SK-N-SH (cell line): ENCODE data around the gene CREBL2. TPM values are rescaled to one million over a fixed set of nuclear protein-coding genes. Genes with fewer than 3 reads are reported as not detected.
A peak's percentile ranks its signal among the peaks of the same experiment; 100 is the strongest.

ENCODE experiments used
- CTCF ChIA-PET: fragments of 300-600, 350-600 bp; formaldehyde crosslinking; extraction: SDS; loops from one replicate; lab custom pipeline; 2021; lab: Yijun Ruan, JAX
- POLR2A ChIA-PET: fragments of 350-600 bp; sonication (Branson Sonifier 250); formaldehyde crosslinking; extraction: SDS; loops from one replicate; lab custom pipeline; 2020; ENCODE audit warnings: antibody characterized with exemption, inconsistent platforms; lab: Yijun Ruan, JAX
- DNase-seq: peaks from one replicate; pipeline ENCODE4 v3.0.0; 2012
- H2AFZ ChIP-seq: fragments of 200-600 bp; sonication (generic); 2 replicates; pipeline ENCODE4 v1.8.1; 2016; ENCODE audit warnings: antibody characterized with exemption, mild to moderate bottlenecking, low read depth
- H3F3A ChIP-seq: fragments of 200-600 bp; sonication (generic); replicated peaks from 2 replicates; pipeline ENCODE3; 2016; ENCODE audit warnings: antibody characterized with exemption, mild to moderate bottlenecking; ENCODE audit not compliant: insufficient read depth
- H3K27ac ChIP-seq, 2 experiments: fragments of 200-500 bp in 1 of 2; fragments of 200-600 bp in 1 of 2; sonication (Bioruptor generic) in 1 of 2; sonication (generic), shearing (Covaris generic) in 1 of 2; 2 replicates each; pipeline versions ENCODE4 v1.5.1 to v1.6.1; 2014 to 2016; ENCODE audit warnings: low read depth in 2 of 2, inconsistent platforms in 1 of 2, low read length in 1 of 2, mild to moderate bottlenecking in 1 of 2, mixed read lengths in 1 of 2
- H3K27me3 ChIP-seq: fragments of 200-600 bp; sonication (generic), shearing (Covaris generic); 2 replicates; pipeline ENCODE4 v1.6.1; 2016; ENCODE audit warnings: mixed run types; ENCODE audit not compliant: insufficient read depth
- H3K36me3 ChIP-seq, 2 experiments: fragments of 200-500 bp in 1 of 2; fragments of 200-600 bp in 1 of 2; sonication (Bioruptor generic) in 1 of 2; sonication (generic) in 1 of 2; replicated peaks in 1 of 2; 2 replicates each; pipeline versions ENCODE3 to v1.5.1; 2014 to 2016; ENCODE audit warnings: low read length in 1 of 2, mild to moderate bottlenecking in 1 of 2; ENCODE audit not compliant: insufficient read depth in 2 of 2, control insufficient read depth in 1 of 2
- H3K4me1 ChIP-seq, 2 experiments: fragments of 200-500 bp in 1 of 2; fragments of 200-600 bp in 1 of 2; sonication (Bioruptor generic) in 1 of 2; sonication (generic), shearing (Covaris generic) in 1 of 2; 2 replicates each; pipeline versions ENCODE4 v1.5.1 to v1.6.1; 2014 to 2016; ENCODE audit warnings: low read depth in 1 of 2, low read length in 1 of 2, mixed run types in 1 of 2; ENCODE audit not compliant: insufficient read depth in 2 of 2, control insufficient read depth in 1 of 2
- H3K4me2 ChIP-seq: fragments of 200-600 bp; sonication (generic), shearing (Covaris generic); 2 replicates; pipeline ENCODE4 v1.6.1; 2017; ENCODE audit warnings: mixed run types
- H3K4me3 ChIP-seq, 2 experiments: fragments of 200-500 bp in 1 of 2; fragments of 200-600 bp in 1 of 2; sonication (Bioruptor generic) in 1 of 2; sonication (generic), shearing (Covaris generic) in 1 of 2; 2 replicates each; pipeline versions ENCODE4 v1.5.1 to v1.8.1; 2014 to 2016; ENCODE audit warnings: low read depth in 2 of 2, inconsistent platforms in 1 of 2, low read length in 1 of 2, mild to moderate bottlenecking in 1 of 2, mixed read lengths in 1 of 2, moderate library complexity in 1 of 2
- H3K79me2 ChIP-seq: fragments of 200-600 bp; sonication (generic); 2 replicates; pipeline ENCODE4 v1.8.1; 2017; ENCODE audit warnings: mild to moderate bottlenecking; ENCODE audit not compliant: insufficient read depth
- H3K9ac ChIP-seq: fragments of 200-600 bp; sonication (generic); 2 replicates; pipeline ENCODE4 v1.6.1; 2017; ENCODE audit warnings: mixed run types
- H3K9me2 ChIP-seq: fragments of 200-600 bp; sonication (generic); 2 replicates; pipeline ENCODE4 v1.6.1; 2017; ENCODE audit warnings: mixed run types
- H3K9me3 ChIP-seq: fragments of 200-600 bp; sonication (generic); 2 replicates; pipeline ENCODE4 v1.6.1; 2017; ENCODE audit warnings: mixed run types, mild to moderate bottlenecking, moderate library complexity
- H4K20me1 ChIP-seq: fragments of 200-600 bp; sonication (generic); 2 replicates; pipeline ENCODE4 v1.6.1; 2017; ENCODE audit warnings: mild to moderate bottlenecking, mixed run types; ENCODE audit not compliant: insufficient read depth
- CTCF ChIP-seq: fragments of 200-600 bp; sonication (generic); IDR thresholded peaks from 2 replicates; pipeline ENCODE4 v1.6.1; 2017; ENCODE audit warnings: antibody characterized with exemption, mild to moderate bottlenecking, moderate library complexity
- EZH2phosphoT487 ChIP-seq: fragments of 200-600 bp; sonication (generic); IDR thresholded peaks from 2 replicates; pipeline ENCODE4 v1.6.1; 2017; ENCODE audit warnings: low read depth, mixed run types, mild to moderate bottlenecking, antibody characterized with exemption, moderate library complexity, borderline replicate concordance
- FOXJ3 ChIP-seq: sonication (generic); formaldehyde crosslinking; IDR thresholded peaks from 2 replicates; pipeline ENCODE4 v1.5.1; 2020; ENCODE audit warnings: mild to moderate bottlenecking, missing genetic modification reagents
- NFIC ChIP-seq: IDR thresholded peaks from 2 replicates; pipeline ENCODE4 v1.4.0; 2012; ENCODE audit warnings: borderline replicate concordance
- POLR2AphosphoS5 ChIP-seq: IDR thresholded peaks from 2 replicates; pipeline ENCODE4 v1.6.1; 2012; ENCODE audit warnings: low read depth, low read length
- RFX5 ChIP-seq: IDR thresholded peaks from 2 replicates; pipeline ENCODE4 v1.6.1; 2012; ENCODE audit warnings: mild to moderate bottlenecking, improper control_type of control experiment, low read length
- RXRA ChIP-seq: IDR thresholded peaks from 2 replicates; pipeline ENCODE4 v1.4.0; 2012; ENCODE audit warnings: low read depth, mild to moderate bottlenecking, borderline replicate concordance
- SMC3 ChIP-seq: IDR thresholded peaks from 2 replicates; pipeline ENCODE4 v1.6.1; 2012; ENCODE audit warnings: low read depth, low read length, improper control_type of control experiment
- USF2 ChIP-seq: fragments of 150-350 bp; IDR thresholded peaks from 2 replicates; pipeline ENCODE4 v1.6.1; 2017; ENCODE audit warnings: antibody characterized with exemption, low read length, low read depth, borderline replicate concordance
- WGBS: methylation state at CpG from one replicate; pipeline ENCODE4 v1.1.6; 2017; ENCODE audit warnings: low lambda C conversion rate; 5-methylcytosine and 5-hydroxymethylcytosine counted together
- polyA plus RNA-seq, 3 experiments: library from polyadenylated mRNA; depleted of rRNA; stranded (reverse); fragments of >200 nt; gene quantifications; 2 replicates each; pipeline ENCODE4 v1.2.3, GENCODE V29; 2012

The CREBL2 gene
- polyA plus RNA-seq, 1 of the 3 experiments (the other 2 are of a cell fraction) = 12.6 TPM

DNA sequence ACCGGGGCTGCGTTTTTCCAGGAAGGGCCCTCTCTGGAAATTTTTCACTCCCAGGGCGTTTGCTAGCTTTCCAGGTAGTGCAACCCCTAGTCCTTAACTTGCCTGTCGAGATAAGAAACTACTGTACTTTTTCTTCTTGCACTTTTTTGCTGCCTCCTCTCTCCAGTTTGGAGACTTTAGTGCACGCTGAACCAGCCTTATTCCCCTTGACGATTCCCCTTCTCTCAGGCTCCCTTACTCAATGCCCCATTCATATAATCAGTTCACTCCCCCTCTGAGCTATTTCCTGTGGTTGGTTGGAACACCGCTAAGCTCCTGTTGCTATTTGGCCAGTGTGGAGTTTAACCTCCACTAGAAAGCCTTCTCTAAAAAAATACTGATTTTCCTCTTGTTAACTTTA, 682 bp downstream of the CREBL2 start:
- no peaks in the 10 kb centered on the region for H4K20me1 ChIP-seq
- H3K4me1 ChIP-seq = peaks cover 6 to 9% of the 10 kb centered on the region in 2 experiments; a peak in 2 of 4 replicates
- H3K4me3 ChIP-seq = peak overlapping the region; percentile 68 to 75
- CTCF ChIA-PET = interaction anchor here (0.6 to 3.3 kb wide), 4 partner anchors 10 to 441 kb away, joined by 3 to 15 read pairs (median 4); no protein-coding TSS in a partner anchor
- POLR2A ChIA-PET = no interaction called here
- H3K9me2 ChIP-seq = no peaks in the 10 kb centered on the region
- peak overlapping the region; percentile 82 for H3K4me2 ChIP-seq
- peak overlapping the region; percentile 83 for H2AFZ ChIP-seq
- DNase-seq = peak; percentile 60
- peaks cover 13% of the 10 kb centered on the region for H3F3A ChIP-seq
- H3K27ac ChIP-seq = peak overlapping the region; percentile 89 to 91
- no peaks in the 10 kb centered on the region for H3K9me3 ChIP-seq
- 1% methylated on average over 7 of the region's 7 CpGs for WGBS
- H3K9ac ChIP-seq = peak overlapping the region; percentile 86
- H3K27me3 ChIP-seq = no peaks in the 10 kb centered on the region
- H3K79me2 ChIP-seq = peaks cover 42% of the 10 kb centered on the region
- H3K36me3 ChIP-seq = no peaks in the 10 kb centered on the region
- TF ChIP-seq POLR2AphosphoS5 (no peak), SMC3 (no peak), NFIC (no peak), EZH2phosphoT487 (no peak), RFX5 (no peak), USF2 (no peak), FOXJ3 (CRISPR knock-in tag) (no peak)

DNA sequence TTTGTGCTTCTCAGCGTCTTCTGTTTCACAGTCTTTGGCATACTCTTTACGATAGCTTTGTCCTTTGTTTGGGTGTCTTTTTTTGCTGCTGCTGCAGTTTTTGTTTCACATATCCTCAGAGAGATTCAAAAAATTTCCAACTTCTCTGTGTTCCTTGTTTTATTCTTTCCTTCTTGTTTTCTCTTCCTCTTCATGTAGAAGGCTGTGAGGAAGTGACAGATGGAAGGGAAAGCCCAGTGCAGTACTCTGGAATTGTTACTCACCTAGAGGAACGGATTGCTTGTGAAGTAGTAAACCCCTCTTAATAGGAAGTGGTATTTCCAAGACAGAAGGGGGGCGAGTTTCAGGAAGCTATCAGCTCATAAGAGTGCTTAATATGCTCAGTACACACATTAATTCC, 1.7 kb downstream of the CREBL2 start:
- Histone ChIP-seq H3K4me1 (peaks cover 6 to 9% of the 10 kb centered on the region in 2 experiments; a peak in 2 of 4 replicates), H2AFZ (no peak overlapping the region), H3K9me3 (no peaks in the 10 kb centered on the region), H4K20me1 (no peaks in the 10 kb centered on the region), H3K79me2 (peaks cover 42% of the 10 kb centered on the region), H3K4me3 (peak overlapping the region; percentile 68 to 75; a peak in 3 of 4 replicates), H3K27me3 (no peaks in the 10 kb centered on the region), H3K27ac (no peak overlapping the region; a peak in 1 of 4 replicates), H3F3A (peaks cover 13% of the 10 kb centered on the region), H3K4me2 (peak overlapping the region; percentile 82), H3K36me3 (no peaks in the 10 kb centered on the region), H3K9ac (no peak overlapping the region), H3K9me2 (no peaks in the 10 kb centered on the region)
- CTCF ChIA-PET = interaction anchor here (1.3 to 3.3 kb wide), 2 partner anchors 42 to 49 kb away, joined by 5 to 15 read pairs; no protein-coding TSS in a partner anchor
- 91% methylated on average over 4 of the region's 4 CpGs for WGBS
- POLR2A ChIA-PET = no interaction called here
- no peak for DNase-seq
- no peak for TF ChIP-seq RXRA
- TF ChIP-seq CTCF = no peak
- TF ChIP-seq, all 33 proteins: peak for 0
